GM18520 (cell line): ENCODE measurements around the gene MTMR11.
A peak's percentile ranks its signal among the peaks of the same experiment; 100 is the strongest.
"Not testable (repeated sequence)": the region's sequence is repeated elsewhere in the genome, so short reads cannot be mapped to it uniquely, and the experiment has no call there.

Source experiments
- ATAC-seq: cut with Tn5 transposase; IDR thresholded peaks from one replicate; pipeline ENCODE4 v1.9.1; 2021; ENCODE audit not compliant: unreplicated experiment

Gene MTMR11

DNA sequence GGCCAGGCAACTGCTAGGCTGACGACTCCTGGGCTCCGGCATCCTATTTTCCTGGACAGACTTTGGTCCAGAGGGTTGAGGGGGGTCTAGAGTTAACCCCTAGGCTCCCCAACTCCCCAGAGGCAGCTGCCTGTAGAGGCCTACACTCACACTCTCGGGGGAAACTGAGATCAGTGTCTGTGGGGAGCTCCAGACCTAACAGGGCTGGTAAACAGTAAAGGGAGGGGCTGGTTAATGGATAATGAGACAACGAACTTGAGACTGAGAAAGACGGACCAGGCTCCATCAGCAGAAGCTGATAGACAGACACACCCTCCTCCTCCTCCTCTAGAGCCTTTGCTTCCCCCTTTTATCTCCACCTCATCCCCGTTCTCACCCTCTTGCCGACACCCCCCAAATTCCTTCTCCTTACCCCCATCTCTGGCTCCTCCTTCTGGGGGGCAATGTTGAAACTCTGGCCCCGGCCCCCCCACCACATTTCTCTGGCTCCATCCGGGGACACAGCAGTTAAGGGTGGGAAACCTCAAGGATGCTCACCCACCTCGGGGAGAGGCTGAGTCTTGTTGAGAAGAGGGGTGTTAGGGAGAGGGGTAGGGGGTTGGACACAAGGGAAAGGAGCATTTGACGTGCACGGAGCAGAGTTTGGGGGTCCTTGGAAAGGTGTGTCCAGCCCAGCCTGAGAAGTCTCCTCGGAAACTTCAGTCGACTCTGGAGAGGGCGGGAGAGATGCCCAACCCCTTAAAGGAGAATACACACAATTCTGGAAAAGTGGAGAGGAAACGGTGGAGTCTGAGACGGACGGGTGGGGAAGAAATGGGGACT is at the start of gene MTMR11:
TSS of gene MTMR11 (minus strand) at position 710 of the 822 bp plus-strand sequence. CDS start at position 478, 232 bp downstream.
- ATAC-seq, result no peak

DNA sequence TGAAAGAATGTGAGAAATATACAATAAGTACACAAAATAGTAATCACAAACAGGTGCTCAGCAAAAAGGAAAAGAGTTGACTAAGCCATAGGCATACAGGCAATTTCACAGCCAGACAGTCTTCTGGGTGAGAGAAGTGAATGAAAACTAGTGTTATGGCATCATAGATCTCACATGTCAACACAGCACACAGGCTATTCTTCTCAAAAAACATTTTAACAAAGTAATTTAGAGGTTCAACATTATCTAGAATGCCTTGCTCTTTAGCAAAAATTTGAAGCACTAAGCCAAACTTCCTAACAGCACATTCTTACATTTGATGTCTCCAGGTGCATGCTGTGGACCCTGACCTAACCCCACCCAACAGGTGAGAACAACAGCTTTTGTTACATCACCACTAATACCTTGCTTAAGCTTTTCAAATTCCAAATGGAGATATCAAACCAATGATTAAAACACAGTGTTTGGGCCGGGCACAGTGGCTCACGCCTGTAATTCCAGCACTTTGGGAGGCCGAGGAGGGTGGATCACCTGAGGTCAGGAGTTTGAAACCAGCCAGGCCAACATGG is 43.4 kb upstream of the MTMR11 start:
- ATAC-seq, result no peak

- ATAC-seq, result peak; percentile 40
Observed at GRCh38 chr1:149979245-149979971, 42.7 kb upstream of the MTMR11 start.

DNA sequence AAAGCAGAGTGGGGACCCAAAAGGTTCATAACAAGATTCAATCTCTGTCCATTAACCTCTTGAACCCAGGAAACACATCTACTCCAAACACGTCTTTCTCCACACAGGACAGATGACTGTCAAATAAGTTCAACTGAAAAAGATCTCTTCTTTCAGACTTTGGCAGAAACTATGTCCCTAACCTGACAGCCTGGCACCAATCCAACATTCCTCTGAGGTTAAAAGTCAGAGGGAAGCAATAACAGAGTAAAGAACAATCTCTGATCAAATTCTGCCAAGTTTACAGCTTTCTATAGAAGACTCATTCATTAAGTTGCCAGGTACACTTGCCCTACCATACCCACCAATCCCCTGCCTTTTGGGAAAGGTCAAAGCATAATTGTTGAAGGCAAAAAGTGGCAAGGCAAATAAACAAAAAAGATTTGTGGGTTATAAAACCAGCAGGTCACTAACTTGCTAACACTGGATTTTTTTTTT is 41.9 kb upstream of the MTMR11 start:
- no peak for ATAC-seq

DNA sequence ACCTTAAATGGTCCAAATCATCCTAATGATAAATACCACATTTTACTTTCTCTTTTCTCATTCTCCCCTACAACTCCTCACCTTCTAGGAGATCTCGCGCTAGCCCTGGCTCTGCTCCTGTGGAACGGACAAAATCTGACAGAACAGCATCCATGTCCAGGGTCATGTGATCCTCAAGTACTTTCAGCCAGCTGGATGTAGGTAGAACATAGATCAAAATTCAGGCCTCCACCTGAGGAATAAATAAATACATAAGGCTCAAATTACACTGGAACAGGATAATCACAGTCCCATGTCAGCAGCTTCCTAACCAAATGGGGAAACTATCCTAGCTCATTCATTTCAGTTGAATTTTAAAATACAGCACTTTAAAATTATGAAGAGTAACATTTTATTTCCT is 40.7 kb upstream of the MTMR11 start:
- no peak for ATAC-seq

GRCh38 chr1:149972547-149972946 is 35.9 kb upstream of the MTMR11 start:
- no peak for ATAC-seq

DNA sequence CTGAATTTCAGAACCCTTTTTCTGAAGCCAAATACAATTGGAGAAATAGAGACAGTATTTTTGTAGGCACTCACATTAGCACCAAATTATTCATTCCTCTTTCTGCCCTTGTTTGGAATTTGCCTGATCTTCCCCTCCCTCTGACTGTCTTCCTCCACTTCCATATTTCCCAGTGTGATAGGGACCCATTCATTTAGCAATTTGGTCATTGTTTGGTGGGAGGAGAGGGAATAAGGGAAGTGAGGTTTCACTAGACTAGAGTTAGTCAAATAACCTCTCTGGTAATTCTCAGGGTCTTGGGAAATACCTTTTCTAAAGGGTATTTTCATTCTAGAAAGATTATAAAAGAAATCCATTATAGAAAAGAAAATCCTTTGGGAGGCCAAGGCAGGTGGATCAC is 31.0 kb upstream of the MTMR11 start:
- ATAC-seq, result no peak

GRCh38 chr1:149967041-149967440 is 30.4 kb upstream of the MTMR11 start:
- no peak for ATAC-seq

DNA sequence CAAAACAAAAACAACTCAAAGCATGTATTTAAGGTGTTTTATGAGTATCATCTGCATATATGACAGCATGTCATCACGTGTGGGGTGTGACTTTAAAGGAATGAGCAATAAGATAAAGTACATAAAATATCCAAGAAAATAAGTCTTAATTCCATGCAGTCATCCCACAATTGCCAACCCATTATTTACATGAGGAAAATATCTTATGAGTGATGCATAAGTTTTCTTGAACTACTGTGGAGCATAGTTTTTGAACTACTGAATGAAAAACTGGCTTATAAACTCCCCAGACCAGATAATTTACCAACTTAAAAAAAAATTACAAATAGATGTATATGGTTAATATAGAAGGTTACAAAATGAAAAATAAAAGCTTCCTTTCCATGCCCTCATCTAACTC is 29.7 kb upstream of the MTMR11 start:
- ATAC-seq, result no peak

GRCh38 chr1:149965440-149965839 is 28.8 kb upstream of the MTMR11 start:
- ATAC-seq, result no peak

DNA sequence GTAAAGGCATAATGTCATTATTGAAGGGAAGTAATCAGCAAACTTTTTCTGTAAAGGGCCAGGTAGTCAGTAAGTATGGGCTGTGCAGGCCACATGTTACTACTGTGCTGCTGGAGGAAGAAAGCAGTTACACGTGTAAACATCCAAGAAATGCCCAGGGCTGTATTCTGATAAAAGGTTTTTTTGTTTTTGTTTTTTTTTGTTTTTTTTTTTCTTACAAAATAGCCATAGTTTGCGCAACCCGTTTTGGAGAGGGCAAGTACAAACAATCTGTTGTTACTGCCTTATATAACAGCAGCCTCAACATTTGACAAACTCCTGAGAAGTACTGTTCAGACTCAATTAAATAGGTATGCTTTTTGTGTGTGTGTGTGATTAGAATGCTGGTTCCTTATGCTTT is 26.7 kb upstream of the MTMR11 start:
- ATAC-seq, result no peak

GRCh38 chr1:149962736-149963135 is 26.1 kb upstream of the MTMR11 start:
- no peak for ATAC-seq

DNA sequence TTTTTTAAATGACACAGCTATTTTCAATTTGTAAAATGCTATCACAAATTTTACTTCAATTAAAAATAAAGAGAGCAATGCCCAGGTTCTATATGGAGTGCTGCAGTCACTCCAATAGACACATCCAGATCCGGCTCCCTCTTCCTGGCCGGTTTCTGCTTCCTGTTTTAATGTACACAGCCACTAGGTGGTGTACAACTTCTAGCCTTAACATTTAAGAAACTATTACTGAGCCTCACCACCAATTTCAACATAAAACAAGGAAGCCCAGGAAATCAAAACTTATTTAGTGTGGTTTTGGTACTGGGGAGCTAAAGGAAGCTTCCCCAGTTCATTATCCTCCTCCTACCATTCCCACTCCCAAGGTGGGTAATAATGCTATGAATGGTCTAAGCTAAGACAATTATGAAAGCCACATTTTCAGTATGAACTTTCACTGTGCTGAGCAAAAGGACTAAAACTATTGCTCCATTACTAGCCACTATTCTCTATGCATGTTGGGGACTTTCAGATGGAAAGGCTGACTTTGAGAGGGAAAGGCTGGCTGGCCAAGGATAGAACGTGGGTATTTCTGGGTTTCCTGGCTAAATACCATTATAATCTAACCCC is 25.5 kb upstream of the MTMR11 start:
- no peak for ATAC-seq

- ATAC-seq, result not testable (repeated sequence)
Observed at GRCh38 chr1:149957548-149957947, 20.9 kb upstream of the MTMR11 start.

DNA sequence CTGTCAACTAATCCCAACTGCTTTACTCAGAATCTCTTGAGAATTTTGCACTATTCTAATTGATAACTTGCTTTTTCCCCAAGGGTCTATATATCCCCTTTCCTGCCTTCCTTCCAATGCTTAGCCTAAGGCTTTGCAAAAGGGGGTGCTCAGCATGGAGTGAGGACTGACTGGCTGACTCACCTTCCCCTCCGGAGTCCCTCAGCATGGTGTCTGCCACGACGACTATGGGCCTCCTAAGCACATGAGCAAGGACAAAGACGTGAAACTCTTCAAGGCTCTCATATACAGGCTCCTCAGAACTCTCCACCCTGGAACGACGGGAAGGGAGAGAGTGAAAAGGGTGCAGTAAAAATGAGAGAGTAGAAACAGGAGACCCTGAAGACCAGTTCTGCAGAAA is 13.2 kb upstream of the MTMR11 start:
- ATAC-seq, result no peak

DNA sequence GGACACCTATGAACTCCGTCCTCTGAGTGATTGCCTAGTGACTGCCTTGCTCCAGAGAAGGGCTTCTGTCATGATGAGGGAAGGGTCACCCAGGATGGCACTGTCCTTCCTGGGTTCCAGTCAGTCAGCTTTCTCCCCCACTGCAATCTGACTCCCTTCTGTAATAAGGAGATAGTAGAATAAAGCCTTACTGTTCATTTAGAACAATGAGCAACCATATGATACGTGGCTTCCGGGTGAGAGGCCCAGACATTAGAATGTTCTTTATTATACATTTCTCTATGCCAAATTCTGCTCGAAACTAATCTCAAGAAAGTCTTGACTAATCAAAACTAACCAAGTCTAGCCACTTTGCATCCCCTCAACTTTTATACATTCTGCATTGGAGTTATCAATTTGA is 8.5 kb upstream of the MTMR11 start:
- ATAC-seq, result no peak

- ATAC-seq, result no peak
Observed at GRCh38 chr1:149942885-149943284, 6.2 kb upstream of the MTMR11 start.

- no peak for ATAC-seq
Observed at GRCh38 chr1:149942207-149942606, 5.5 kb upstream of the MTMR11 start.

DNA sequence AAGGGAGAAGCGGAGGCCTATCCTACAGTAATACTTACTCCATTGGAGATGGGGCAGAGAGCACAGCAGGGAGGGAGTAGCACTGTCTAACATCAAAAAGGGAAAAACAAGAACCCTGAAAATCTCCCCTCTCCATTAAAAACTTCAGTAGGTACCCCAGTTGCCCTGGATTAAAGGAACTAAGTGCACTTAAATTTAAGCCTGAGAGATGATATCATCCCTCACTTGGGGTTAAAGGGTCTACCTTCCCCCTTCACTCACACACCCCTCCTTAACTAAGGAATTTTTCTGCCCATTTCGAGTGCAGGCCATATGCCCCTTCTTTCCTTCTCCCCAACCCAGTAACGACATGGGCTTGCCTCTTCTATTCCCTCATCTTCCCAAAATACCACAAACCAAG is 3.7 kb upstream of the MTMR11 start:
- no peak for ATAC-seq

DNA sequence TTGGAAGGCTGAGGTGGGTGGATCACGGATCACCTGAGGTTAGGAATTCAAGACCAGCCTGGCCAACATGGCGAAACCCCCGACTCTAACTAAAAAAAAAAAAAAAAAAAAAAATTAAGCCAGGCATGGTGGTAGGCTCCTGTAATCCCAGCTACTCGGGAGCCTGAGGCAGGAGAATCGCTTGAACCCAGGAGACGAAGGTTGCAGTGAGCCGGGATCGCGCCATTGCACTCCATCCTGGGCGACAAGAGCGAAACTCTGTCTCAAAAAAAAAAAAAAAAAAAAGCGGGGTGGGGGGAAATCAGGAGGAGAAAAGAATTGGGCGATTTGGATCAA is 2.0 kb upstream of the MTMR11 start:
- not testable (repeated sequence) for ATAC-seq

- no peak for ATAC-seq
Observed at GRCh38 chr1:149937759-149938158, 1.1 kb upstream of the MTMR11 start.
